AG08396 (cell line): ENCODE results near the gene LPCAT2.

Experiments used
- DNase-seq: peaks from one replicate; pipeline ENCODE4 v3.0.0; 2012; ENCODE audit warnings: low spot score, mixed read lengths

Gene LPCAT2, protein sequence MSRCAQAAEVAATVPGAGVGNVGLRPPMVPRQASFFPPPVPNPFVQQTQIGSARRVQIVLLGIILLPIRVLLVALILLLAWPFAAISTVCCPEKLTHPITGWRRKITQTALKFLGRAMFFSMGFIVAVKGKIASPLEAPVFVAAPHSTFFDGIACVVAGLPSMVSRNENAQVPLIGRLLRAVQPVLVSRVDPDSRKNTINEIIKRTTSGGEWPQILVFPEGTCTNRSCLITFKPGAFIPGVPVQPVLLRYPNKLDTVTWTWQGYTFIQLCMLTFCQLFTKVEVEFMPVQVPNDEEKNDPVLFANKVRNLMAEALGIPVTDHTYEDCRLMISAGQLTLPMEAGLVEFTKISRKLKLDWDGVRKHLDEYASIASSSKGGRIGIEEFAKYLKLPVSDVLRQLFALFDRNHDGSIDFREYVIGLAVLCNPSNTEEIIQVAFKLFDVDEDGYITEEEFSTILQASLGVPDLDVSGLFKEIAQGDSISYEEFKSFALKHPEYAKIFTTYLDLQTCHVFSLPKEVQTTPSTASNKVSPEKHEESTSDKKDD

DNA sequence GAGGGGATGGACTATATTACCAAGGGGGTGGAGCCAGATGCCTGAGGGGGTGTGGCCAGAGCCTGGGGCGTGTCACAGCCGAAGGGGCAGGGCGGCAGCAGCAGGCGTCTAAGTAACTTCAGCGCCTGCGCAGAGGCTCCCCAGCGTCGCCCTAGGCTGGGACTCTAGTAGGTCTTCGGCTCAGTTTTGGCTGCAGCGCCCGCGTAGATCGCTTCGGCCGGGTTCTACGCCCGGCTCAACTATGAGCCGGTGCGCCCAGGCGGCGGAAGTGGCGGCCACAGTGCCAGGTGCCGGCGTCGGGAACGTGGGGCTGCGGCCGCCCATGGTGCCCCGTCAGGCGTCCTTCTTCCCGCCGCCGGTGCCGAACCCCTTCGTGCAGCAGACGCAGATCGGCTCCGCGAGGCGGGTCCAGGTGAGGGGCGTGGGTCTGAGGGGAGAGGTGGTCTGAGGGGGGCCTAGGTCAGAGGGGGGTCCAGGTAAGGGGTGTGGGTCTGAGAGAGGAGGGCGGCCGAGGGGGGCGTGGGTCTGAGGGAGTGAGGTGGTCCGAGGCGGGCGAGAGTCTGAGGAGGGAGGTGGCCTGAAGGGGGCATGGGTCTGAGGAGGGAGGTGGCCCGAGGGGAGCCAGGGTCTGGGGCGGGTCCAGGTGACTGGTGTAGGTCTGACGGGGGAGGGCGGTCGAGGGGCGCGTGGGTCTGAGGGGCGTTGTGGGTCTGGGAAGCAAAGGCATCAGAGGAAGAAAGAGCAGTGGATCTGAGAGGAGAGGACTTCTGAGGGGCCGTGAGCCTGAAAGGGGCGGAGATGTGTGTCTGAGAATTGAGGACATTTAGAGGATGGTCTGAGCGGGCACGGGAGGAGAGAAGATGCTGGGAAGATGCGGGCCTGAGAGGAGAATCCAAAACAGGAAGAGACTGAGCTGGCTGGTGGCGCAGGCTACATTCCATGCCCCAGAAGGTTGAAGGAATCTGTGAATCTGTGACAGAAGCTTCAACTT lies at the start of gene LPCAT2:
Gene LPCAT2, plus strand, starts transcription at position 132 of the 991 bp plus-strand sequence. Its CDS starts 110 bp downstream, at position 242.
- DNase-seq = peak; percentile 92

DNA sequence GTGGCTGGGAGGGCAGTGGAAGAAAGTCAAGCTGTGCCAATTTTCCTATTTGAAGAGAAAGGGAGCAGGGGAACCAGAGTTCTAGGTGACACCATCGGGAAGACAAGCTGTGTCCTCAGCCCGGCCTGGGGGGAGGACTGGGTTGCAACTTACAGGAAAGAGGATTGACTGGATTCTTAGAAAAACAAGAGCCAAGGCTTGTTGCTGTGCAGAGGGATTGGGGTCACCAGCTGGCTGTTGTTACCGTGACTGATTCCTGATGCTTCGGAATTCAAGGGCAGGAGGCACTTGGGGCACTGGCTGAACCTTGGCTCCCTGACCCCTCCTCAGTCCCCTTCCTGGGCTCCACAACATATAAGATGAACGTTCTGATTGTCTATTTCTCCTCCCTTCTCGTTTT lies 46.6 kb upstream of the LPCAT2 start:
- DNase-seq = no peak

DNA sequence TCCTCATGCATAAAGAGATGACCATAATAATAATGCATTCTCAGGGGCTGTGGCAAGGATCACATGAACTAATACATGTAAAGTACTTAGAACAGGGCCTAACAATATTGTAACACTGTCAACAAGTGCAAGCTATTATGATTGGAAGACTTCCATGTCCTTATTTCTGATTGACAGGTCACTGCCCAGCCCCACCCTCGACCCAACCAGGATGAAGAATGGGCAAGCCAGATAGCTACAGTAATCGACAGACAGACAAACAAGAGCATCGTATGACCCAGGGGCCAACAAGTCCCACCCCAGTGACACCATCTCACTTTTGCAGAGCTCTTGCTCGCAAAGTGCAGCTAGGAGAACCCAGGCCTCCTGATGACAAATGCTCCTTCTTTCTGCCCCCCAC lies 44.5 kb upstream of the LPCAT2 start:
- no peak for DNase-seq

DNA sequence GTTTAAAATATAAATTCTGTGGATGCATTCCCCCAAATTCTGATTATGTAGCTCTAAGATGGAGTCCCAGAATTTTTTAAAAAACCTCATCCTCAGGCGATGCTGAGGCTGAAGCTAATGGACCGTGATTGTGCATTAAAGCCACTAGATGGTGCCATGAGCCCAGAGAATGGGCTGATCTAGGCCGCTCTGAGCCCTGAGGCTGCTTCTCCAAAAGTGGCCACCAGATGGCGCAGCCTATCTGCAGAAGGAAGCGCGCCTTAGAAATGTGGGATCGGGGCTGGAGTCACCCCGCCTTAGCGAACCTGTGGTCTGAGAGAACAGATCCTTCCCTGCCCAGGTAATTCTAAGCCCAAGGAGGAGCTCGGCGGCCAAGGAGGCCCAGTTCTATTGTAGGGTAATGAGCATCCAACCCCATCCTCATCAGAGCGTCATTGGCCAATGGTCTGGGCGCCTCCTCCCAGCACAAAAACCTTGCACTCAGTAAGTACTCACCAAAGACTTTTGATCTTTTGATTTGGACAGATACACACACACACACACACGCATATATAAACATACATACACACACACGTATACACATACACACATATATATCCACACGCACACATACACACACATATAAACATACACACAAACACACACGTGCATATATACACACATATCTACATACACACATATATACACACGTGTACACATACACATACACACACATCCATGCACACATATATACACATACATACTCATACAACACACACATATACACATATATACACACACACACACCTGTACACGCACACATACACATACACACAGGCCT lies 43.6 kb upstream of the LPCAT2 start:
- DNase-seq = peak; percentile 82

DNA sequence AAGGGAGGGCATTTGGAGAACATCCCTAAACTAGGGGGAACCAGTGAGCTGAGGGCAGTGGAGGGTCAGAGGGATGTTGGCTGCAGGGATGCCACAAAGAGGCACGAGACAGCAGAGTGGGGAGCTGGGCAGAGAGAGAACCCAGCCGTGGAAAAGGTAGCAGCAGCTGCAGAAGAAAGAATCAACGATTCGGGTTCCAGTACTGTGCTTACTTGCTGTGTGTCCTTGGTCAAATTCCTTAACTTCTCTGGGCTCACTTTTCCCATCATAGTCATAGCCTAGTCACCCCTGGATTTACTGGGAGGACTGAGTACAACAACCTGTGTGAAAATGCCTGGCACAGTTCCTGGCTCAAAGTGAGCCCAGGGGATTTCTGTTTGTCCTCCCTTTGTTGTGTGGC lies 42.7 kb upstream of the LPCAT2 start:
- no peak for DNase-seq

DNA sequence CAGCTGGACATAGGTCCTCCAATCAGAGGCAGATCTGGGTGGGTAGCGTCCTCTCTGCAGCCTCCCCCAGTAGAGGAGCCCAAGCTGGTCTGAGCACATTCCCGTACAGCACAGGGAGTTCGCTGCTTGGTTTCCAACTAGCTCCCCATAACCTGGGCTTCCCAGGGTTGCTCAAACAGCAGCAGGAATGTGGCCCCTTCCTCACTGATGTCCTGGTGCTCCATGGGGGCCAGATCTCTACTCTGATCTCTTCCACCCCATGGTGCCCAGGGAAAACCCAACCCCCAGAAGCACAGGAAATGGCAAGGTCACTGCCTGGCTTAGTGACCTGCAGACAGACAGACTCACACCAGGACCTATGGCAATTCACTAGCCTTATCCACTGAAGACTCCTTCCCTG lies 41.0 kb upstream of the LPCAT2 start:
- no peak for DNase-seq

DNA sequence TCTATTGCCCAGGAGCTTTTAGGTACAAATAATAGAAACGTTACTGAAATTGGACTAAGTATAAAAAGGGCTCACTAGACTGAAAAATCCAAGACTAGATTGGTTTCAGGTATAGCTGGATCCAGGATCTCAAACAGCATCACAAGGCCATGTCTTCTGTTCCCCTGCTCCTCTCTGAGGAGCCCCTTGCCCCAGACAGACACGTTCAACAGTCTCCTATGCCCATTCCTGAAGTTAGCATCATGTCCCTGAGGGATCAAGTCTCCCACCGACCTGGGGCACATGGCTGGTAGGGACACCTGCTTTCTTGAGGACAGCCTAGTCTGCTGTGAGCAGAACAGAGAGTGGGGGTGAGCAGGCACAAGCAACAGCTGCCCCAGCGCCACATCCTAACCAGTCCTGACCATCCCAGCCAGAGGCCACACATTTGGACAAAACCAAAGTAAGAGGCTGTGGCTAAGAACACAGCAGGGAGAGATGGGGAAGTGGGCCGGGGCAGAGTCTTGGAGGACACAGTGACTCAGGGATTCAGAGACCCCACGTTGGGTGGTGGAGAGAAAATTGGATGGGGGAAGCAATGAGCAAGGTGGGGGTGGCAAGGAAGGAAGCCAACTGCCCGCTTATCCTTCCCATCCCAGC lies 40.4 kb upstream of the LPCAT2 start:
- DNase-seq = no peak

DNA sequence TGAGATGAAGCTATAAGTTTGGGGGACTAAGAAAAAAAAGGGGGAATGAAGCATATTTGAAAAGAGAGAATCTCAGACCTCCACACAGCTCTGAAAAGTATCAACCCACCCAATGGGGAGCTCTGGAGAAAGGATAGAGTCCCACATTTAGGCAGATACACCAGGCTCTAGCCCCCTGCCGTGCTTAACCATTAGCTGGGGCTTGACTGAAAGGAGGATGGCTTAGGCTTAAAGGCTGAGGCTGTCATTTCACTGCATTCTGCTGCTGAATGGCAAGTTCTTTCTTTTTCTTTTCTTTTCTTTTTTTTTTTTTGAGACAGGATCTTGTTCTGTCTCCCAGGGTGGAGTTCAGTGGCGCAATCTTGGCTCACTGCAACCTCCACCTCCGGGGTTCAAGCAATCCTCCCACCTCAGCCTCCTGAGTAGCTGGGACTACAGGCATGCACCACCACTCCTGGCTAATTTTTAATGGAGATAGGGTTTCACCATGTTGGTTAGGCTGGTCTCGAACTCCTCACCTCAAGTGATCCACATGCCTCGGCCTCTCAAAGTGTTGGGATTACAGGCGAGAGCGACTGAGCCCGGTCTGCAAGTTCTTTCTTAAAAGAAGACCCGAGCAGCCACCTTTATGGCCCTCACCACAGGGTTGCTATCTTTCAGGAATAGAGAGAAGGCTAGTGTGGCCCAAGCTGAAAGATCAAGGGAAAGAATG lies 38.9 kb upstream of the LPCAT2 start:
- DNase-seq = no peak

DNA sequence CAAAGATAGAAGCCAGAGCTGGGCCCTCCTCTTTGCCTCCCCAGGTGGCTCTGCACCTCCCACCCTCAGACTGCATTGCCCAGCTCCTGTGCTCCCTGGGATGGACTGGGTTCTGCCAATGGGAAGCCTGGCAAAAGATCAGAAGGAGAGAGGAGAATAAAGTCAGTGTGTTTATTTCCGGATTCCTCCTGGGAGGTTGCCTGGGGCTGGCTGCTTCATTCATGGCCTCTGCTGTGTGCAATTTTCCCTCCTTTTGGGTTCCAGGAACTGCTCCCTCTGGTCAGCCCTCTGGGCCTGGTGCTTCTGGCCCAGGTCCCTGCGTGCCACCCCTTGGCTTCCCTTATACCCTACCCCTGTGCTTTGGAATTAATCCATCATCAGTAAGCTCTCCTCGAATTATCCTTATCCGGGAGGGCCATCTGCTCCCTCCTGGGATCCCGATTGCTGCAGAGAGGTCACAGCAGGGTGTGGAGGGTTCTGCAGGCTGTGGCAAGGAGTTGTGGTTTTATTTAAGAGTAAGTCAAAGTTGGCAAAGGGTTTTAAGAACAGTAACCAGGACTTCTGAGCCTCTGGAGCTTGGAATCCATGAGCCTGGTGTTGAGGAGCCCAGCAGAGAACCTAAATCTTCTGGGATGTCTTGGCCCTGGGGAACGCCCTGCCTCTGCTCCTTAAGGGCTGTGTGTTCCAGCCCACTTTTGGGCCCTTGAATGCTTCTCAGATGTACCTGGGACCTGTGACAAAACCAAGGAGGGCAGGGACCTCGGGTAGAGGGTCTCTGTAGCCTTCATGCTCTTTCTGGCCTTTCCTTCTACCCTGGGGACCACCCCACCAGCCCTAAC lies 38.1 kb upstream of the LPCAT2 start:
- no peak for DNase-seq

DNA sequence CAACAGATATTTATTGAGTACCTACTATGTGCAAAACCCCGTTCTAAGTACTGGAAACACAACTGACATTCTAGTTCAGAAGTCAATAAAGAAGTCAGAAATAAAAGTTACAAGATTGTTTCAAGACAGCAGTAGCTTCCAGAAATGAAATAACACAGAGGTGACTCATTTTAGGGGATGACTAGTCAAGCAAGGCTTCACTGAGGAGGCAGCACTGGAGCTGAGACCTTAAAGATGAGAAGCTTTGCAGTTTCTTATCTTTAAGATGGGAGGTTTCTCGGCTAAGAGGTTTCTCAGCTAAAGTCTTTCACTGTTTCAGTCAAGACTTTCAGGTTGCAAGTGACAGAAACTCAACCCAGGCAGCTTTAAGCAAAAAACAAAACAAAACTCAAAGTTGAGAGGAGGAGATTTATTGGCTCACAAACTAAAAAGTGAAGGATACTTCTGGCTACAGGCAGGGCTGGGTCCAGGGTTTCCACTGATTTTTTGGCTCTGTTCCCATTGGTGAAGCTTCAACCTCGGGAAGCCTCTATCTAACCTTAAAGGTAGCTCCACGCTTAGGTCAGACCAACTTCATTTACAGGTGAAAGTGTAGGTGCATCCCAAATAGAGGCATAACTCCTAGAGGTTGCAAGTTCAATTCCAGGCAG lies 37.3 kb upstream of the LPCAT2 start:
- DNase-seq = peak; percentile 53

DNA sequence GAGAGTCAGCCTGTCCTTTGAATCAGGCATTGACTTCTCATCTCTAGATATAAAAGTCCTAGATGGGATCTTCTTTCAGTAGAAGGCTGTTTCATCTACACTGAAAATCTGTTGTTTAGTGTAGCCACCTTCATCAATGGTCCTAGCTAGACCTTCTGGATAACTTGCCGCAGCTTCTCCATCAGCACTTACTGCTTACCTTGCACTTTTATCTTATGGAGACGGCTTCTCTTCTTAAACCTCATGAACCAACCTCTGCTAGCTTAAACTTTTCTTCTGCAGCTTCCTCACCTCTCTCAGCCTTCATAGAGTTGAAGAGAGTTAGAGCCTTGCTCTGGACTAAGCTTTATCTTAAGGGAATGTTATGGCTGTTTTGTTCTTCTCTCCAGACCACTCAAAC lies 35.3 kb upstream of the LPCAT2 start:
- no peak for DNase-seq

DNA sequence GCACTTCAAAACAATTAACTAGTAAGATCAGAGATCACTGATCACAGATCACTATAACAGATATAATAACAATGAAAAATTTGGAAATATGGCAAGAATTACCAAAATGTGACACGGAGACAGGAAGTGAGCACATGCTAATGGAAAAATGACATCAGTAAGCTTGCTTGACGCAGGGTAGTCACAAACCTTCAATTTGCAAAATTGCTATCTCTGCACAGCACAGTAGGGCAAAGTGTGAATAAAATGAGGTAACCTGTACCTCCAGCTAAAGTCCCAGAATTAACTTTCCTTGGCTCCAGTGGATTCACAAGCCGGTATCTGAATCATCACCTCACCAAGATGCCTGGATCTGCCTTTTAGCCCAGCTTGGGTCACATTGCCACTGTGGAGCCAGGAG lies 34.1 kb upstream of the LPCAT2 start:
- no peak for DNase-seq

DNA sequence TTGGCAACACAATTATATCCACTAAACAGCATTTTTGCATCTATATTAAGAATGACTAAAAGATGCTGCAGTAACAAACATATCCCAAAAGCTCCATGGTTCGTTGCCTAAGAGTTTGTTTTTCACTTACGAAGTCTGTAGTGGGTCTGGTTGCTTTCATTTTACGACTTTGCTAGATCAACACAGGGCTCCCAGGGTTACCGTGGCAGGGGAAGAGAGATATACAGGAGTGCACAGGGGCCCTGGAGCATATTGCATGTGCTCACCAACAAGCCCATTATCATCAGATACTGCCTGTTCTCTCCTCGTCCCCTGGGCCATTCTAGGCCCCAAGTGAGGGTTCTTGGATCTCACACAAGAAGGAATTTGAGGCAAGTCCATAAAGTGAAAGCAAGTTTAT lies 33.0 kb upstream of the LPCAT2 start:
- no peak for DNase-seq

DNA sequence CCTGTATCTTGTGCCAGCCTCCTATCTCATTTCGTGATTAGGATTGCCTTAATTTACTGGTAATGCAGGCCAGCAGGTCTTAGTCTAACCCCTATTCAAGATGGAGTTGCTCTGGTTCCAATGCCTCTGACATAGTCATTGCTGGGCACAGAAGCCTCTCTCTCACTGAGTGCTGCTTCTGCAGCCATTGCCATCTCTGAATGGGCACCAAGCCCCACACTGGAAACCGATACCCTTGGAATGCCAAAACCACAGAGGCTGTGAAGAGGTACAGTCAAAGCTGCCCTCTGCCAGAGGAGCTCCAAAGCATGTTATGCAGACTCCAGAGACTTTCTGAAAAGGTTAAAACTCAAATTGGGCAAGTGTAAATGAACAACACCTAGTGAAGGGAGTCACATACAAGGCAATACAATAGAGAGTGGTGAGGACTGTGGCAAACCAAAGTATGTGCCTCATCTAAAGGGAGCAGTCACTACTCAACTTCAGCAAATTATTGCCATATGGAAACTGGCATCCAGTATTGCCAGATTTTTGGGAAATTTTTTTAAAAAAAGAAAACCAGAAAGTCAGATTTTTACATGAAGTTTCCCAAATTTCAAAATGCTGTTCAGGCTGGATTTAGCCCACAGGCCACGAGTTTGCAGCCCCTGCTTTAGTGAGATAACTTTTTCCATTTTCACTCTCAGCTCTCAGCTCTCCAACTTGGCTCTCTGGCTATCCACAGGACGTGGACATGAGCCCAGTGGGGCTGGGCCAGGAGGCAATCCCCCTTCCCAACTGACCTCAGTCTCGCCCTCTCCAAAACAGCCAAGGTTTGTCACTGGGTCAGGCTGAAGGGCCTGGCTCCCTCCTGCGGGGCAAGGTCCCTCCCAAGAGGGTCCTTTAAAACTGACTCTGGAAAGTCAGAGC lies 32.0 kb upstream of the LPCAT2 start:
- DNase-seq = no peak

DNA sequence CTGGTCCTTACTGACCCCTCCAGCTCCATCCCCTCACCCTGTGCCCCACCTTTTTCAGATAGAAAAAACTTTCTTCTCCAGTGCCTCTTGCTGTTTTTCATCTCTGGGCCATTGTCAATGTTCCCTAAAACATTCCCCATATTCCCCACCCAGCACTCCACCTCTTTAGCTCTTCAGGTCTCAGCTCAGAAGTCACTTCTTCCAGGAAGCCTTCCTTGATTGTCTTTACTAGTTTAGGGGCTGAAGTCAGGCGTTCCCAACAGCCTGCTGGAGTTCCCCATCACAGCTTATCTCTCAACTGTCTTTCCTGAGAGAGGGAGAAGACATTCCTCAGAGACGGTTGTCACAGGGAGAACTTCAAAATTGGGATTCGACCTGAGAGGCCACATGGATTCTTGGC lies 31.1 kb upstream of the LPCAT2 start:
- no peak for DNase-seq

DNA sequence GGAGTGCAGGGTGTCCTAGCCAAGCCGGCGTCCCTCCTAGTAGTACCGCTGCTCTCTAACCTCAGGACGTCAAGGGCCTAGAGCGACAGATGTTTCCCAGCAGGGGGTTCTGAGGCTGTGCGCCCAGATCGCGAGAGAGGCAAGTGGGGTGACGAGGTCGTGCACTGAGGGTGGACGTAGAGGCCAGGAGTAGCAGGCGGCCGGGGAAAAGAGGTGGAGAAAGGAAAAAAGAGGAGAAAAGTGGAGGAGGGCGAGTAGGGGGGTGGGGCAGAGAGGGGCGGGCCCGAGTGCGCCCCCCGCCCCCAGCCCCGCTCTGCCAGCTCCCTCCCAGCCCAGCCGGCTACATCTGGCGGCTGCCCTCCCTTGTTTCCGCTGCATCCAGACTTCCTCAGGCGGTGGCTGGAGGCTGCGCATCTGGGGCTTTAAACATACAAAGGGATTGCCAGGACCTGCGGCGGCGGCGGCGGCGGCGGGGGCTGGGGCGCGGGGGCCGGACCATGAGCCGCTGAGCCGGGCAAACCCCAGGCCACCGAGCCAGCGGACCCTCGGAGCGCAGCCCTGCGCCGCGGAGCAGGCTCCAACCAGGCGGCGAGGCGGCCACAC lies 29.9 kb upstream of the LPCAT2 start, which contains the start of gene MMP2:
Gene MMP2, plus strand, starts transcription at position 372 of the 603 bp plus-strand sequence. CDS start 282 bp downstream, outside the sequence.
- DNase-seq = peak; percentile 81

DNA sequence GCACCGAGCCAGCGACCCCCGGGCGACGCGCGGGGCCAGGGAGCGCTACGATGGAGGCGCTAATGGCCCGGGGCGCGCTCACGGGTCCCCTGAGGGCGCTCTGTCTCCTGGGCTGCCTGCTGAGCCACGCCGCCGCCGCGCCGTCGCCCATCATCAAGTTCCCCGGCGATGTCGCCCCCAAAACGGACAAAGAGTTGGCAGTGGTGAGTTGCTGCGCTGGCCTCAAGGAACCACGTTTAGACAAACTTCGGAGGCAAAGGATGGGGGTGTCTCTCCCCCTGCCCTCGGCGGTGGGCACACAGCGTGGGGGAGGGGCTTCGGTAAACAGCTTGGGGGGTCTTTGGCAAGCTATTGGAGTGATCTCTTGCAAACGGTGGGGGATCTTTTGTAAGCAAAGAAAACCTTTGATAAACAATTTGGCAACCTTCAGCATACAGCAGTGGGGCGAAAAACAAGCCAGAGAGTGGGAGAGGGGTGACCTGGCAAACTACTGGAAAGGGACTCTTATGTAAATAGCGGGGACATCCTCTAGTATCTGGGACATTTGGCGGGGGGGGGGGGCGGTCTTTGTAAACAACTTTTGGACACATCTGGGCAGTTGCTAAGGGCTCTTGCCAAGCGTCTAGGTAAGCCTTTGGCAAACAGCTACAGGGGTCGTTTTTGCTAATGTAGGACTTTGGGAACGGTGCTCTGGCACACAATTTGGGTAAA lies 29.3 kb upstream of the LPCAT2 start:
- peak; percentile 42 for DNase-seq
